ENCODE data around the gene PHYHIPL. TPM values are rescaled to one million over a fixed set of nuclear protein-coding genes. Genes with fewer than 3 reads are reported as not detected.
"Not testable (repeated sequence)": the region's sequence is repeated elsewhere in the genome, so short reads cannot be mapped to it uniquely, and the experiment has no call there.

The PHYHIPL gene
- total and polyA plus RNA-seq, 2 of the 4 experiments (the other 2 are of a cell fraction), result not detected

DNA sequence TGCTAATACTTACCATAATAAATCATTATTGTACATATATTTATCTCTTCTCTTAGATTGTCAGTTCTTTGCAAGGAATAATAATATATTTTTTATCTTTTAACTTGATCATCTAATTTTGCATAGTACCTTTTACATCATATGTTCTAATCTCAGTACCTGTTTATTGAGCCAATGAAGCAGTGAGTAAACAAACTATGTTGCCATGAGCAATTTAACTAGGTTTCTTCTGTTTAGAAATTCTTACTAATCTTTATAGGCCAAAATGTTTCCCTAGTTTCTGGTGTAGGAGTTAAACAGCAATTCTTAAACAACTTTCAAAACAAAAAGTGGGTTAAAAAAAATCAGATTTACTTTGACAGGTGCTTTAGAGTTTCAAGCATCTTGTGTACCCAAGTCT, 61.3 kb downstream of the PHYHIPL start:
- Histone ChIP-seq H3K27me3 (ENCODE audit: control insufficient read depth, insufficient read depth, low read length) (no peaks in the 10 kb centered on the region), H3K4me1 (ENCODE audit: control insufficient read depth, insufficient read depth, low read length) (no peaks in the 10 kb centered on the region), H2BK5ac (ENCODE audit: low read depth, low read length, poor library complexity, severe bottlenecking) (no peak overlapping the region), H2AFZ (replicated peaks; ENCODE audit: low read length, poor library complexity) (no peak overlapping the region), H3K9me1 (ENCODE audit: insufficient read depth, low read length) (no peaks in the 10 kb centered on the region), H3K9ac (ENCODE audit: low read depth, low read length) (no peak overlapping the region), H2BK15ac (ENCODE audit: low read depth, low read length) (no peak overlapping the region), H3K79me1 (ENCODE audit: low read depth in 1 of 2, low read length in 2 of 2) (no peaks in the 10 kb centered on the region), H4K5ac (ENCODE audit: low read depth, low read length) (no peak overlapping the region), H3K14ac (replicated peaks; ENCODE audit: low read depth, low read length) (no peak overlapping the region), H3K4me3 (ENCODE audit: insufficient read depth, low read depth, low read length) (no peak overlapping the region), H2BK120ac (ENCODE audit: low read depth, low read length) (no peak overlapping the region), H3K18ac (ENCODE audit: low read depth, low read length) (no peak overlapping the region), H3K27ac (ENCODE audit: insufficient read depth, low read length) (no peak overlapping the region), H3K56ac (ENCODE audit: extremely low read depth, insufficient read depth, low read length) (no peak overlapping the region), H3K4ac (ENCODE audit: low read depth, low read length) (no peak overlapping the region), H4K91ac (ENCODE audit: insufficient read depth, low read depth, low read length) (no peak overlapping the region), H2AK9ac (replicated peaks; ENCODE audit: low read depth, low read length, poor library complexity) (no peak overlapping the region), H4K8ac (ENCODE audit: low read depth in 2 of 2, low read length in 2 of 2) (no peak overlapping the region), H3K23ac (ENCODE audit: low read depth, low read length) (no peak overlapping the region), H2BK20ac (ENCODE audit: low read depth, low read length) (no peak overlapping the region), H4K20me1 (ENCODE audit: insufficient read depth, low read length) (no peaks in the 10 kb centered on the region), H3K36me3 (ENCODE audit: control insufficient read depth, insufficient read depth, low read length) (no peaks in the 10 kb centered on the region), H2AK5ac (ENCODE audit: low read depth, low read length) (no peak overlapping the region), H3K4me2 (ENCODE audit: low read depth, low read length) (no peak overlapping the region), H3K9me3 (ENCODE audit: control insufficient read depth, insufficient read depth, low read length) (no peaks in the 10 kb centered on the region)
- CTCF ChIA-PET, result no interaction called here
- ATAC-seq (ENCODE audit: low read depth) (no peak), DNase-seq (no peak)
- in situ Hi-C loops (cut with MboI; ENCODE audit: low sequenced_read_pairs), result no loop called here
- POLR2A ChIA-PET (ENCODE audit: unreplicated experiment), result no interaction called here
- intact Hi-C loops (cut with micrococcal nuclease), result loop anchor here (10.0 kb wide), 1 partner anchor 967 kb away; no protein-coding TSS in a partner anchor
- TF ChIP-seq FOS (IDR thresholded peaks at IDR 0.05; ENCODE audit: low read depth, low read length) (no peak), RCOR1 (IDR thresholded peaks at IDR 0.05; ENCODE audit: insufficient replicate concordance, low read length) (no peak), SMC3 (IDR thresholded peaks at IDR 0.05; ENCODE audit: low read depth, low read length) (no peak), MAFK (IDR thresholded peaks at IDR 0.05; ENCODE audit: low read depth, low read length) (no peak), MXI1 (IDR thresholded peaks at IDR 0.05; ENCODE audit: borderline replicate concordance, low read depth, low read length) (no peak), CHD1 (IDR thresholded peaks at IDR 0.05; ENCODE audit: low read depth, low read length) (no peak)
- TF ChIP-seq, protein P1, sequence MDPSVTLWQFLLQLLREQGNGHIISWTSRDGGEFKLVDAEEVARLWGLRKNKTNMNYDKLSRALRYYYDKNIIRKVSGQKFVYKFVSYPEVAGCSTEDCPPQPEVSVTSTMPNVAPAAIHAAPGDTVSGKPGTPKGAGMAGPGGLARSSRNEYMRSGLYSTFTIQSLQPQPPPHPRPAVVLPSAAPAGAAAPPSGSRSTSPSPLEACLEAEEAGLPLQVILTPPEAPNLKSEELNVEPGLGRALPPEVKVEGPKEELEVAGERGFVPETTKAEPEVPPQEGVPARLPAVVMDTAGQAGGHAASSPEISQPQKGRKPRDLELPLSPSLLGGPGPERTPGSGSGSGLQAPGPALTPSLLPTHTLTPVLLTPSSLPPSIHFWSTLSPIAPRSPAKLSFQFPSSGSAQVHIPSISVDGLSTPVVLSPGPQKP (IDR thresholded peaks at IDR 0.05; ENCODE audit: borderline replicate concordance, low read depth, low read length), result no peak
- no TSS peak for BruUV-seq (replicated peaks)
- dilution Hi-C loops (cut with HindIII; ENCODE audit: low sequenced_read_pairs, unreplicated experiment), result no loop called here

DNA sequence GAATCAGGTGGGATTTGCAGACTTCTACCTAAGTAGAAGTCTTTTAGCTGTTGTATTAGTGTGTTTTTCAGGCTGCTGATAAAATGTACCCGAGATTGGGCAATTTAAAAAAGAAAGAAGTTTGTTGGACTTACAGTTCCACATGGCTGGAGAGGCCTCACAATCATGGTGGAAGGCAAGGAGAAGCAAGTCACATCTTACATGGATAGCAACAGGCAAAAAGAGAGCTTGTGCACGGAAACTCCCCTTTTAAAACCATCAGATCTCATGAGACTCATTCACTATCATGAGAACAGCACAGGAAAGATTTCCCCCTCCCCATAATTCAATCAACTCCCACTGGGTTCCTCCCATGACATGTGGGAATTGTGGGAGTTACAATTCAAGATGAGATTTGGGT, 62.7 kb downstream of the PHYHIPL start:
- H4K5ac ChIP-seq (ENCODE audit: low read depth, low read length); H2AFZ ChIP-seq (replicated peaks; ENCODE audit: low read length, poor library complexity); H3K27me3 ChIP-seq (ENCODE audit: control insufficient read depth, insufficient read depth, low read length); CTCF ChIA-PET; H3K4me3 ChIP-seq (ENCODE audit: insufficient read depth, low read depth, low read length); H3K9me1 ChIP-seq (ENCODE audit: insufficient read depth, low read length); H3K23ac ChIP-seq (ENCODE audit: low read depth, low read length); POLR2A ChIA-PET (ENCODE audit: unreplicated experiment); H3K79me1 ChIP-seq (ENCODE audit: low read depth in 1 of 2, low read length in 2 of 2); H3K9ac ChIP-seq (ENCODE audit: low read depth, low read length); H3K4me1 ChIP-seq (ENCODE audit: control insufficient read depth, insufficient read depth, low read length); H3K36me3 ChIP-seq (ENCODE audit: control insufficient read depth, insufficient read depth, low read length); H3K14ac ChIP-seq (replicated peaks; ENCODE audit: low read depth, low read length); H3K18ac ChIP-seq (ENCODE audit: low read depth, low read length); H2BK5ac ChIP-seq (ENCODE audit: low read depth, low read length, poor library complexity, severe bottlenecking); H3K9me3 ChIP-seq (ENCODE audit: control insufficient read depth, insufficient read depth, low read length); H4K20me1 ChIP-seq (ENCODE audit: insufficient read depth, low read length); dilution Hi-C loops (cut with HindIII; ENCODE audit: low sequenced_read_pairs, unreplicated experiment); in situ Hi-C loops (cut with MboI; ENCODE audit: low sequenced_read_pairs); H2BK20ac ChIP-seq (ENCODE audit: low read depth, low read length); DNase-seq; H3K27ac ChIP-seq (ENCODE audit: insufficient read depth, low read length); BruUV-seq (replicated peaks); H2AK5ac ChIP-seq (ENCODE audit: low read depth, low read length); H3K4ac ChIP-seq (ENCODE audit: low read depth, low read length); H3K56ac ChIP-seq (ENCODE audit: extremely low read depth, insufficient read depth, low read length); H2AK9ac ChIP-seq (replicated peaks; ENCODE audit: low read depth, low read length, poor library complexity); H4K8ac ChIP-seq (ENCODE audit: low read depth in 2 of 2, low read length in 2 of 2); ATAC-seq (ENCODE audit: low read depth); H3K4me2 ChIP-seq (ENCODE audit: low read depth, low read length); H4K91ac ChIP-seq (ENCODE audit: insufficient read depth, low read depth, low read length); H2BK120ac ChIP-seq (ENCODE audit: low read depth, low read length); H2BK15ac ChIP-seq (ENCODE audit: low read depth, low read length): not testable (repeated sequence)
- intact Hi-C loops (cut with micrococcal nuclease), result loop anchor here (10.0 kb wide), 1 partner anchor 966 kb away; no protein-coding TSS in a partner anchor
- no CpG with 5 or more reads among the region's 2 CpGs for WGBS, 2 experiments (ENCODE audit: extremely low coverage in 2 of 2, insufficient read length in 1 of 2)
